Central memory CD4-positive, alpha-beta T cell (primary cell): ENCODE results near the gene PTPRU.

Experiments
- DNase-seq: peaks from one replicate; pipeline ENCODE4 v3.0.0; 2022

PTPRU gene

GRCh38 chr1:29247044-29247443 lies 10.7 kb downstream of the PTPRU start:
- no peak for DNase-seq

- no peak for DNase-seq
These were observed 11.4 kb downstream of the PTPRU start for GRCh38 chr1:29247571-29248273.

GRCh38 chr1:29248409-29248808 lies 12.1 kb downstream of the PTPRU start:
- DNase-seq: no peak

- no peak for DNase-seq
These were observed 12.9 kb downstream of the PTPRU start for GRCh38 chr1:29249170-29249691.

- DNase-seq: no peak
These were observed 13.7 kb downstream of the PTPRU start for GRCh38 chr1:29249951-29250581.

- DNase-seq: no peak
These were observed 15.1 kb downstream of the PTPRU start for GRCh38 chr1:29251164-29252124.

GRCh38 chr1:29253180-29253579 lies 16.9 kb downstream of the PTPRU start:
- no peak for DNase-seq

- DNase-seq: no peak
These were observed 18.0 kb downstream of the PTPRU start for GRCh38 chr1:29254346-29254745.

- no peak for DNase-seq
These were observed 18.9 kb downstream of the PTPRU start for GRCh38 chr1:29255134-29255666.

GRCh38 chr1:29256394-29256793 lies 20.1 kb downstream of the PTPRU start:
- DNase-seq: no peak

GRCh38 chr1:29256979-29257804 lies 20.9 kb downstream of the PTPRU start:
- no peak for DNase-seq

- DNase-seq: no peak
These were observed 22.1 kb downstream of the PTPRU start for GRCh38 chr1:29258189-29258975.

- DNase-seq: no peak
These were observed 22.9 kb downstream of the PTPRU start for GRCh38 chr1:29258976-29259801.

GRCh38 chr1:29259802-29260441 lies 23.6 kb downstream of the PTPRU start:
- no peak for DNase-seq

- no peak for DNase-seq
These were observed 24.2 kb downstream of the PTPRU start for GRCh38 chr1:29260531-29260930.

- no peak for DNase-seq
These were observed 28.6 kb downstream of the PTPRU start for GRCh38 chr1:29264773-29265389.

GRCh38 chr1:29266912-29267311 lies 30.6 kb downstream of the PTPRU start:
- DNase-seq: no peak

GRCh38 chr1:29267321-29268070 lies 31.2 kb downstream of the PTPRU start:
- no peak for DNase-seq
